ENCODE data around the gene NAV3.

Gene NAV3

DNA sequence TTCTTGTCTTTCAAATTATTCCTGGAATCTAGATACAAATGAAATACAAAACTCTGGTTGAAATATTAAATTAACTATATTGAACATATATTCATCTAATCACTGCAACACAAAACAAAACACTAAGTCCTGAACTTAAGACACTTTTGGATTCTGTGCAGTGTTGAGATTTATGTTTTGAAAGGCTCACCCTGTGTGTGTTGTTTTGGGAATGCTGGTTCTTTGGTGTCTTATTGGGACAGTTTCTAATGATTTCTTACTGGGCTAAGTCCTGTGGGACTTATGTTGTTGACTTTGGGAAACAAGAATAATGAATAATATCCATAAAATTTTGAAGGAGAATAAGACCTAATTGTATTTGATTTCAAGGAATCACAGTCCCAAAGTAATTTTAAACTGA is 153.2 kb downstream of the NAV3 start:
- peaks cover 27% of the 10 kb centered on the region for H3K4me1 ChIP-seq (ENCODE audit: control insufficient read depth, insufficient read depth, low read length)
- no peaks in the 10 kb centered on the region for H3K27me3 ChIP-seq (replicated peaks; ENCODE audit: control insufficient read depth, insufficient read depth, low read length)
- no peak for DNase-seq (ENCODE audit: low read depth)
- peaks cover 20% of the 10 kb centered on the region for H3K36me3 ChIP-seq (ENCODE audit: control insufficient read depth, insufficient read depth, low read length, severe bottlenecking)
- no peak overlapping the region for H3K4me3 ChIP-seq (ENCODE audit: low read length)
- no peaks in the 10 kb centered on the region for H3K9me3 ChIP-seq (ENCODE audit: control insufficient read depth, low read length)
- no peak overlapping the region for H3K9ac ChIP-seq (ENCODE audit: low read length)

- peaks cover 8% of the 10 kb centered on the region for H3K9me3 ChIP-seq (ENCODE audit: control insufficient read depth, low read length)
- peaks cover 15% of the 10 kb centered on the region for H3K4me1 ChIP-seq (ENCODE audit: control insufficient read depth, insufficient read depth, low read length)
- peaks cover 27% of the 10 kb centered on the region for H3K36me3 ChIP-seq (ENCODE audit: control insufficient read depth, insufficient read depth, low read length, severe bottlenecking)
- no peaks in the 10 kb centered on the region for H3K27me3 ChIP-seq (replicated peaks; ENCODE audit: control insufficient read depth, insufficient read depth, low read length)
- no peak overlapping the region for H3K4me3 ChIP-seq (ENCODE audit: low read length)
- H3K9ac ChIP-seq (ENCODE audit: low read length): no peak overlapping the region
- DNase-seq (ENCODE audit: low read depth): no peak
These were observed 162.1 kb downstream of the NAV3 start for GRCh38 chr12:77992760-77993159.

DNA sequence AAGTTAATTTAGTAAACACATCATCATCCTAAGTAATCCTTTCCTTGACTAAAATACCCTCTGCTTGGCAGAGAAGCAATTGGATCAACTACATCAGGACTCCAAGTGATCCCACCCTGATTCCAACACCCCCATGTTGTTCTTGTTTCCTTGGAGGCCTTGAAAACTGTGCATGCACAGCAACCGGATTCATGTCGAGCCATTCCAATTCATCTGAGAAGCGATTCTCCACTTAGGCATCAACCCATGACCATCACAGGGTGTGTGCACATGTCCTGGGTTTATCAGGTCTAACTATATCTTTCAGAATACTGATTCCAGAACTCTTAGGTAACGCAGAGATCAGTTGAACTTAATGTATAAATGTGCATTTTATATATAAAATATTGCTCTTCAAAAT is 163.0 kb downstream of the NAV3 start:
- DNase-seq (ENCODE audit: low read depth): no peak
- Histone ChIP-seq H3K27me3 (replicated peaks; ENCODE audit: control insufficient read depth, insufficient read depth, low read length) (no peaks in the 10 kb centered on the region), H3K36me3 (ENCODE audit: control insufficient read depth, insufficient read depth, low read length, severe bottlenecking) (peaks cover 22% of the 10 kb centered on the region), H3K9me3 (ENCODE audit: control insufficient read depth, low read length) (peaks cover 8% of the 10 kb centered on the region), H3K9ac (ENCODE audit: low read length) (no peak overlapping the region), H3K4me1 (ENCODE audit: control insufficient read depth, insufficient read depth, low read length) (peaks cover 18% of the 10 kb centered on the region), H3K4me3 (ENCODE audit: low read length) (no peak overlapping the region)

DNA sequence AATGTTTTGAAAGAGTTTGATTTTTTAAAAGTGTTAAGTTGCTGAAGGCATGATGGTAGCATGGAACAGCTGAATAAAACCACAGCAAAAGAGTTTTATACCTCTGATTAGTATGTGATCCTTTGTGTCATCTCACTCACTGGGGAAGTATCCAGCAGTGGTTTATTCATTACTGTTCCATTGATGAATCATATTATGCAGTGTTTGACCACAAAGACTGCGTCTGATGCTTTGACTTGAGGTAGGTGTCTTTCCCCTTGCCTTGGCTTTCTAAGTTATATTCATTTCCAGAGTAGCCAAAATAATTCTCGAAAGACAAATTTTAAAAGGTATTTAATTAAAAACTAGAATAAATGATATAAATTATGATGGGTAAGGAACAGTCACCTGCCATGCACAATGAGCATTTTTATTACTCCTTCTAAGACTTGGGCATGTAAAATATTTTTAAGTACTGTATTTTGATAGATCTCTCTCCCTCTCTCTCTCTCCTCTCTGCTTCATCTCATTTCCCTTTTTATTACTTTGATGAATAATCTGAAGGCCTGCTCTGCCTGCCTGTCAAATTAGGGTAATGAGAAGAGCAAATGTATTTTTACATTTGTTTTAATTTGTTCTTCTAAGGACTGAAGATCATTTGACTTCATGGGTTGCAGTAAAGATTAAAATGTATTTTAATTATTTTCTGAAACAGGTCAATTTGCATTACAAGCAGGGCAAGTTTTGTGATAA is 164.9 kb downstream of the NAV3 start:
- Histone ChIP-seq H3K4me1 (ENCODE audit: control insufficient read depth, insufficient read depth, low read length) (peaks cover 18% of the 10 kb centered on the region), H3K9me3 (ENCODE audit: control insufficient read depth, low read length) (peaks cover 1% of the 10 kb centered on the region), H3K9ac (ENCODE audit: low read length) (no peak overlapping the region), H3K27me3 (replicated peaks; ENCODE audit: control insufficient read depth, insufficient read depth, low read length) (no peaks in the 10 kb centered on the region), H3K36me3 (ENCODE audit: control insufficient read depth, insufficient read depth, low read length, severe bottlenecking) (peaks cover 12% of the 10 kb centered on the region), H3K4me3 (ENCODE audit: low read length) (no peak overlapping the region)
- DNase-seq (ENCODE audit: low read depth): peak; percentile 27

GRCh38 chr12:77996670-77997069 is 166.0 kb downstream of the NAV3 start:
- no peak for DNase-seq (ENCODE audit: low read depth)

GRCh38 chr12:77998236-77998786 is 167.6 kb downstream of the NAV3 start:
- Histone ChIP-seq H3K27me3 (replicated peaks; ENCODE audit: control insufficient read depth, insufficient read depth, low read length) (no peaks in the 10 kb centered on the region), H3K4me3 (ENCODE audit: low read length) (no peak overlapping the region), H3K9me3 (ENCODE audit: control insufficient read depth, low read length) (no peaks in the 10 kb centered on the region), H3K4me1 (ENCODE audit: control insufficient read depth, insufficient read depth, low read length) (peaks cover 18% of the 10 kb centered on the region), H3K36me3 (ENCODE audit: control insufficient read depth, insufficient read depth, low read length, severe bottlenecking) (peaks cover 14% of the 10 kb centered on the region), H3K9ac (ENCODE audit: low read length) (no peak overlapping the region)
- DNase-seq (ENCODE audit: low read depth): peak; percentile 36

More at GRCh38 chr12:77996670-77997069, 166.0 kb downstream of the NAV3 start:
- Histone ChIP-seq H3K9me3 (ENCODE audit: control insufficient read depth, low read length) (no peaks in the 10 kb centered on the region), H3K9ac (ENCODE audit: low read length) (no peak overlapping the region), H3K27me3 (replicated peaks; ENCODE audit: control insufficient read depth, insufficient read depth, low read length) (no peaks in the 10 kb centered on the region), H3K36me3 (ENCODE audit: control insufficient read depth, insufficient read depth, low read length, severe bottlenecking) (peaks cover 14% of the 10 kb centered on the region), H3K4me1 (ENCODE audit: control insufficient read depth, insufficient read depth, low read length) (peaks cover 18% of the 10 kb centered on the region), H3K4me3 (ENCODE audit: low read length) (no peak overlapping the region)

DNA sequence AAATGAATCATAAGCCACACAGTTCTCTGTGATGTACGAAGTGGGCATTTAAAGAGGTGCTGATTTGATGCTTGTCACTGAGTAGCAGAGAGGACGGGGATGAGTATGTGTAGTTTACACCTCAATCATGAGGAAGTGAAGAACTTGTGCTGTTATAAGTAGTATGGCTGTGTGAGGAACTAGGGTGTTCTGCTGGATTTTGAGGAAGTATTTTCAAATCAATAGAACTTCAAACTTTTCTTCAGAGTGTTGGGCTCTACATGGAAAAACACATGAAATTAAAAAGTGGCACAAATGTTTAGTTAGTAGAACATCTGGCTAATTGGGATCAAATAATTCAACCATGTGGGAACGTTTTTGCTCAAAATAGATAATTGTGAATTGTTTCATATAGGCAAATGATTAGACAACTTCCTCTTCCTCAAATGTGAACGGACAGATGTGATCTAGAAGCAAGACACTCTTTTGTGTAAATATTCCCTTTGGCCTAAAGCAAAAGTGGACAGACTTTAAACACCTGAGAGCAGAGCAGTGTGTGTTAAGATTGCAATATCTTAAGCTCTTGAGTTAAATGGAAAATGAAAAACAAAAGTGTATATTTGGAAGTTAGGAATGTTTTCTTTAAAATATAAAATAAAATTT is 168.5 kb downstream of the NAV3 start:
- H3K36me3 ChIP-seq (ENCODE audit: control insufficient read depth, insufficient read depth, low read length, severe bottlenecking): peaks cover 17% of the 10 kb centered on the region
- H3K27me3 ChIP-seq (replicated peaks; ENCODE audit: control insufficient read depth, insufficient read depth, low read length): no peaks in the 10 kb centered on the region
- DNase-seq (ENCODE audit: low read depth): no peak
- peaks cover 21% of the 10 kb centered on the region for H3K4me1 ChIP-seq (ENCODE audit: control insufficient read depth, insufficient read depth, low read length)
- H3K4me3 ChIP-seq (ENCODE audit: low read length): no peak overlapping the region
- no peaks in the 10 kb centered on the region for H3K9me3 ChIP-seq (ENCODE audit: control insufficient read depth, low read length)
- no peak overlapping the region for H3K9ac ChIP-seq (ENCODE audit: low read length)

DNA sequence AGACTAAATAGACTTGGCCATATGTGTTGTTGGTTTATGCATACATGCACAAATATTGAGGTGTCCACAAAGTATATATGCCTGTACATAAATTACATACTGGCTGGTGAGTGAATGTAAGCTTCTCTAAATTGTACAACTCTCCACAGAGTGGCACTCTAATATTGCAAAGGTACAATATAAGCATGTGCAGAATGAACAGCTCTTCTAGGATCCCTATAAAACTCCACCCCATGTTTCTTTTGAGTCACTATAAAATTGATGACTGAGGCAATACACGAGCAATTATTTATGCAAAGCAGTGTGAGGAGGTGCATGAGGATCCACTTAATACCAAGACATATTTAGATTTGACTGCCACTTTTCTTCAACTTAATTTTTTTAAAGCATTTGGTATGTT is 172.2 kb downstream of the NAV3 start:
- no peak overlapping the region for H3K9ac ChIP-seq (ENCODE audit: low read length)

DNA sequence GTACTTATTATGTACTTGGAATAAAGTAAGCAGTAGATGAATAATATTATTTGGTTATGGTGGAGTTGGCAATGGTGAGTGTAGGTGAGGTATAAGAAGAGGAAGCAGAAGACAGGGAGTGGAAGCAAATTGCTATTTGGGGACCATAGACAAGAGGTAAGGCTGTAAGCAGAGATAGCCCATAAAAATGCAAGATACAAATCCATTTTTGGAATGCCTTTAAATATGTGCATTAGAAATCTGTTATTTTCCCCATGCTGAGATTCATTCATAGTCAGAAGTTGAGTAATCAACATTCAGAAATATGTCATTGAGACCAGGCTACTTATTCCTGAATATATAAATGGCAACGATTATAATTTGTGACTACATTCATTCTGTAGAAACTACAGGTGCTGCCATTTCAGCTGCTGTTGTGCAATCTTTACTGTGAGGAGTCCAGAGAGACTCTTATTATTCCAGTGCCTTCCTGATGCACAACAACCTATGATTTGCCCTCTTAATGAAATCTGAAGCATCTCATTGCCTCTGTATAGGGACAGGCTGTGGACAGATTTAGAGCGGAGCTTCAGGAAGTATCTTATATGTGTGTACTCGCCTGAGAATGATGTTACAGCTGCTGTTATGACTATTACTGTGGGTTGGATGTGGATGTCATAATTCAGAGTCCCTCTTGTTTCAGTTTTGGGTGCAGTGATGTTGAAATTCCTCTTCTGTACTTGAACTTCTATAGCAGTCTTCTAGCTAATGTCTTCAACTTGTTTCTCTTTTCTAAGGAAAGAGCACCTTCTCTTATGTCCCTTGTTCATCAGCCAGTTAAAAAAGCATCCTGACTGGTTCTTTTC is 173.8 kb downstream of the NAV3 start:
- Histone ChIP-seq H3K36me3 (ENCODE audit: control insufficient read depth, insufficient read depth, low read length, severe bottlenecking) (peaks cover 30% of the 10 kb centered on the region), H3K4me1 (ENCODE audit: control insufficient read depth, insufficient read depth, low read length) (peaks cover 16% of the 10 kb centered on the region), H3K9me3 (ENCODE audit: control insufficient read depth, low read length) (no peaks in the 10 kb centered on the region), H3K27me3 (replicated peaks; ENCODE audit: control insufficient read depth, insufficient read depth, low read length) (no peaks in the 10 kb centered on the region), H3K9ac (ENCODE audit: low read length) (no peak overlapping the region), H3K4me3 (ENCODE audit: low read length) (no peak overlapping the region)
- DNase-seq (ENCODE audit: low read depth): no peak

More for the DNA sequence above, 172.2 kb downstream of the NAV3 start:
- no peak overlapping the region for H3K4me3 ChIP-seq (ENCODE audit: low read length)
- H3K4me1 ChIP-seq (ENCODE audit: control insufficient read depth, insufficient read depth, low read length): peaks cover 20% of the 10 kb centered on the region
- H3K9me3 ChIP-seq (ENCODE audit: control insufficient read depth, low read length): no peaks in the 10 kb centered on the region
- DNase-seq (ENCODE audit: low read depth): peak; percentile 21
- peaks cover 37% of the 10 kb centered on the region for H3K36me3 ChIP-seq (ENCODE audit: control insufficient read depth, insufficient read depth, low read length, severe bottlenecking)
- no peaks in the 10 kb centered on the region for H3K27me3 ChIP-seq (replicated peaks; ENCODE audit: control insufficient read depth, insufficient read depth, low read length)

- H3K4me3 ChIP-seq (ENCODE audit: low read length): no peak overlapping the region
- no peak for DNase-seq (ENCODE audit: low read depth)
- no peak overlapping the region for H3K9ac ChIP-seq (ENCODE audit: low read length)
- H3K36me3 ChIP-seq (ENCODE audit: control insufficient read depth, insufficient read depth, low read length, severe bottlenecking): peaks cover 27% of the 10 kb centered on the region
- H3K9me3 ChIP-seq (ENCODE audit: control insufficient read depth, low read length): no peaks in the 10 kb centered on the region
- peaks cover 18% of the 10 kb centered on the region for H3K4me1 ChIP-seq (ENCODE audit: control insufficient read depth, insufficient read depth, low read length)
- no peaks in the 10 kb centered on the region for H3K27me3 ChIP-seq (replicated peaks; ENCODE audit: control insufficient read depth, insufficient read depth, low read length)
These were observed 174.4 kb downstream of the NAV3 start for GRCh38 chr12:78005094-78005492.

GRCh38 chr12:78007173-78007572 is 176.5 kb downstream of the NAV3 start:
- H3K4me1 ChIP-seq (ENCODE audit: control insufficient read depth, insufficient read depth, low read length): peaks cover 20% of the 10 kb centered on the region
- H3K36me3 ChIP-seq (ENCODE audit: control insufficient read depth, insufficient read depth, low read length, severe bottlenecking): peaks cover 30% of the 10 kb centered on the region
- no peaks in the 10 kb centered on the region for H3K27me3 ChIP-seq (replicated peaks; ENCODE audit: control insufficient read depth, insufficient read depth, low read length)
- no peak for DNase-seq (ENCODE audit: low read depth)
- H3K4me3 ChIP-seq (ENCODE audit: low read length): no peak overlapping the region
- H3K9ac ChIP-seq (ENCODE audit: low read length): no peak overlapping the region
- no peaks in the 10 kb centered on the region for H3K9me3 ChIP-seq (ENCODE audit: control insufficient read depth, low read length)

Data from adipocyte (in vitro differentiated cells).